Measurements from ENCODE around the gene TEX22. TPM values are rescaled to one million over a fixed set of nuclear protein-coding genes. Genes with fewer than 3 reads are reported as not detected.
A peak's percentile ranks its signal among the peaks of the same experiment; 100 is the strongest.

Gene TEX22
- total RNA-seq, 1 donor from 2014 or later = 0.60 TPM

DNA sequence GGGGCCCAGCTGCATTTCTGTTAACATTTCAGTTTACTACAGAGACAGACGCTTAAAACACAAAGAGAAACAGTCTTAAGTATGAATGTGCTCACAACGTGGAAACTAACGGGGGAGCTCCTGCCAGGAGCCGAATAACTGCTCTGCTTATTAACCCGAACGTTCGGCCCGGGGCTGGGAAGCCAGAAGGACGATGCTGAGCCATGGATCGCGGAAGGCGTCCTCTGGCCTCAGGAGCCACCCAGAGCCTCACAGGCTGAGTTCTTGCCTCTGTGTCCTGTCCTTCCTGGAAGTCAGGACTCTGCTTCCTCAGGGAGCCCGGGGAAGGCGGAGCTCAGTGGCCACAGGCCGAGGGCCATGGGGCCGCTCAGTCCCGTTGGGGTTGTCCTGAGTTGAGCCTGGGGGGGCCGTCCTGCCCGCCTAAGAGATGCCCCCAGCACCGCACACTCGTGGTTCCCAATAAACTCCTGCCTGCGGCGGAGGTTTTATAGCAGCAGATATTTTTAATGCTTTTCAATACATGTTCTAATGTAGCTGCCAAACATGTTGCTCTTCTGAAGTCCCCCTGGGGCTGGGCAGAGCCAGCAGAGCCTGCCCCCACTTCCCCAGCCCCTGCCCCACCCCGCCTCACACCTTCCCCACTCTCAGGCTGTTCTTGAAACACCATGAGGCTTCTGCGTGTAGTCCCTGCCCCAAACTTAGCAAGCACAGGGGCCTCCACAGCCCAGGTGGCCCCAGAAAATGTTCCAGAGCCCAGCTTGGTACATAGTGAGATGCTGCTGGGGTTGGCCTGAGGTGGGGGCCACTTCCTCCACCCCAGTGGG lies 3.4 kb upstream of the TEX22 start:
- TF ChIP-seq, protein P1, sequence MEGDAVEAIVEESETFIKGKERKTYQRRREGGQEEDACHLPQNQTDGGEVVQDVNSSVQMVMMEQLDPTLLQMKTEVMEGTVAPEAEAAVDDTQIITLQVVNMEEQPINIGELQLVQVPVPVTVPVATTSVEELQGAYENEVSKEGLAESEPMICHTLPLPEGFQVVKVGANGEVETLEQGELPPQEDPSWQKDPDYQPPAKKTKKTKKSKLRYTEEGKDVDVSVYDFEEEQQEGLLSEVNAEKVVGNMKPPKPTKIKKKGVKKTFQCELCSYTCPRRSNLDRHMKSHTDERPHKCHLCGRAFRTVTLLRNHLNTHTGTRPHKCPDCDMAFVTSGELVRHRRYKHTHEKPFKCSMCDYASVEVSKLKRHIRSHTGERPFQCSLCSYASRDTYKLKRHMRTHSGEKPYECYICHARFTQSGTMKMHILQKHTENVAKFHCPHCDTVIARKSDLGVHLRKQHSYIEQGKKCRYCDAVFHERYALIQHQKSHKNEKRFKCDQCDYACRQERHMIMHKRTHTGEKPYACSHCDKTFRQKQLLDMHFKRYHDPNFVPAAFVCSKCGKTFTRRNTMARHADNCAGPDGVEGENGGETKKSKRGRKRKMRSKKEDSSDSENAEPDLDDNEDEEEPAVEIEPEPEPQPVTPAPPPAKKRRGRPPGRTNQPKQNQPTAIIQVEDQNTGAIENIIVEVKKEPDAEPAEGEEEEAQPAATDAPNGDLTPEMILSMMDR (IDR thresholded peaks at IDR 0.05) = no peak
- no peaks in the 10 kb centered on the region for H3K27me3 Mint-ChIP-seq (ENCODE audit: low read depth)
- no peaks in the 10 kb centered on the region for H3K9me3 Mint-ChIP-seq (ENCODE audit: low read depth)
- H3K4me1 Mint-ChIP-seq (ENCODE audit: low read depth) = peaks cover 9% of the 10 kb centered on the region
- H3K4me3 Mint-ChIP-seq (ENCODE audit: unreplicated experiment) = no peak overlapping the region
- no peak overlapping the region for H3K27ac Mint-ChIP-seq (ENCODE audit: unreplicated experiment)
- peaks cover 4% of the 10 kb centered on the region for H3K36me3 Mint-ChIP-seq (ENCODE audit: low read depth)
- peak; percentile 91 for DNase-seq (ENCODE audit: low spot score)

- TF ChIP-seq, protein P1 (IDR thresholded peaks at IDR 0.05) = no peak
- no peak overlapping the region for H3K27ac Mint-ChIP-seq (ENCODE audit: unreplicated experiment)
- peaks cover 3% of the 10 kb centered on the region for H3K9me3 Mint-ChIP-seq (ENCODE audit: low read depth)
- H3K4me3 Mint-ChIP-seq (ENCODE audit: unreplicated experiment) = no peak overlapping the region
- H3K36me3 Mint-ChIP-seq (ENCODE audit: low read depth) = peaks cover 8% of the 10 kb centered on the region
- no peaks in the 10 kb centered on the region for H3K27me3 Mint-ChIP-seq (ENCODE audit: low read depth)
- no peak for DNase-seq (ENCODE audit: low spot score)
- peaks cover 12% of the 10 kb centered on the region for H3K4me1 Mint-ChIP-seq (ENCODE audit: low read depth)
These were observed 2.8 kb upstream of the TEX22 start for GRCh38 chr14:105395538-105395854.

GRCh38 chr14:105397350-105397931 lies 897 bp upstream of the TEX22 start:
- H3K36me3 Mint-ChIP-seq (ENCODE audit: low read depth) = peaks cover 13% of the 10 kb centered on the region
- no peaks in the 10 kb centered on the region for H3K27me3 Mint-ChIP-seq (ENCODE audit: low read depth)
- H3K4me3 Mint-ChIP-seq (ENCODE audit: unreplicated experiment) = peak overlapping the region; percentile 60
- peak overlapping the region; percentile 79 for H3K27ac Mint-ChIP-seq (ENCODE audit: unreplicated experiment)
- peaks cover 11% of the 10 kb centered on the region for H3K9me3 Mint-ChIP-seq (ENCODE audit: low read depth)
- TF ChIP-seq, protein P1 (IDR thresholded peaks at IDR 0.05) = no peak
- H3K4me1 Mint-ChIP-seq (ENCODE audit: low read depth) = peaks cover 14% of the 10 kb centered on the region
- DNase-seq (ENCODE audit: low spot score) = peak; percentile 79

- H3K27me3 Mint-ChIP-seq (ENCODE audit: low read depth) = no peaks in the 10 kb centered on the region
- TF ChIP-seq, protein P1 (IDR thresholded peaks at IDR 0.05) = no peak
- H3K4me1 Mint-ChIP-seq (ENCODE audit: low read depth) = peaks cover 14% of the 10 kb centered on the region
- peaks cover 11% of the 10 kb centered on the region for H3K9me3 Mint-ChIP-seq (ENCODE audit: low read depth)
- H3K36me3 Mint-ChIP-seq (ENCODE audit: low read depth) = peaks cover 13% of the 10 kb centered on the region
- no peak overlapping the region for H3K27ac Mint-ChIP-seq (ENCODE audit: unreplicated experiment)
- H3K4me3 Mint-ChIP-seq (ENCODE audit: unreplicated experiment) = peak overlapping the region; percentile 78
- DNase-seq (ENCODE audit: low spot score) = no peak
These were observed 558 bp downstream of the TEX22 start for GRCh38 chr14:105398726-105399465.

GRCh38 chr14:105399466-105399775 lies 1.1 kb downstream of the TEX22 start:
- no peaks in the 10 kb centered on the region for H3K27me3 Mint-ChIP-seq (ENCODE audit: low read depth)
- DNase-seq (ENCODE audit: low spot score) = no peak
- peaks cover 14% of the 10 kb centered on the region for H3K4me1 Mint-ChIP-seq (ENCODE audit: low read depth)
- peaks cover 16% of the 10 kb centered on the region for H3K9me3 Mint-ChIP-seq (ENCODE audit: low read depth)
- peak overlapping the region; percentile 78 for H3K4me3 Mint-ChIP-seq (ENCODE audit: unreplicated experiment)
- peaks cover 13% of the 10 kb centered on the region for H3K36me3 Mint-ChIP-seq (ENCODE audit: low read depth)
- TF ChIP-seq, protein P1 (IDR thresholded peaks at IDR 0.05) = no peak
- no peak overlapping the region for H3K27ac Mint-ChIP-seq (ENCODE audit: unreplicated experiment)
